ENCODE measurements around the gene IER5.

DNA sequence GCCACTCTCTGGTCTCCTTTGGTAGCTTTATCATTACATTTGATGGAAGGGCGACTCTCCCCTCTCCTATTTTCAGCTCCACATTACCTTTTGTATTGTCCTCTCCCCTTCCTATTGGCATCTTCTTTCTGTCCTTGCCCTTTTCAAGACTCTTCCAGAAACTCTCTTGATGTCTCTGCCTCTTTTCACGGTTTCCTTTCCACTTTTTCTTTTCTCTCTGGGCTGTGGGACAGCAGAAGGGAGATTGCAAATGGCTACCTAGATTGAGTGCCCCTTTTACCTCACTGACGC, 17.5 kb downstream of the IER5 start:
- TF ChIP-seq, protein P1, sequence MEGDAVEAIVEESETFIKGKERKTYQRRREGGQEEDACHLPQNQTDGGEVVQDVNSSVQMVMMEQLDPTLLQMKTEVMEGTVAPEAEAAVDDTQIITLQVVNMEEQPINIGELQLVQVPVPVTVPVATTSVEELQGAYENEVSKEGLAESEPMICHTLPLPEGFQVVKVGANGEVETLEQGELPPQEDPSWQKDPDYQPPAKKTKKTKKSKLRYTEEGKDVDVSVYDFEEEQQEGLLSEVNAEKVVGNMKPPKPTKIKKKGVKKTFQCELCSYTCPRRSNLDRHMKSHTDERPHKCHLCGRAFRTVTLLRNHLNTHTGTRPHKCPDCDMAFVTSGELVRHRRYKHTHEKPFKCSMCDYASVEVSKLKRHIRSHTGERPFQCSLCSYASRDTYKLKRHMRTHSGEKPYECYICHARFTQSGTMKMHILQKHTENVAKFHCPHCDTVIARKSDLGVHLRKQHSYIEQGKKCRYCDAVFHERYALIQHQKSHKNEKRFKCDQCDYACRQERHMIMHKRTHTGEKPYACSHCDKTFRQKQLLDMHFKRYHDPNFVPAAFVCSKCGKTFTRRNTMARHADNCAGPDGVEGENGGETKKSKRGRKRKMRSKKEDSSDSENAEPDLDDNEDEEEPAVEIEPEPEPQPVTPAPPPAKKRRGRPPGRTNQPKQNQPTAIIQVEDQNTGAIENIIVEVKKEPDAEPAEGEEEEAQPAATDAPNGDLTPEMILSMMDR (IDR thresholded peaks at IDR 0.05) = no peak
- no peak for TF ChIP-seq POLR2A (IDR thresholded peaks at IDR 0.05)
